HL-60 (cell line): Measurements from ENCODE around the gene ZFYVE28.

ENCODE experiments used
- DNase-seq, 2 experiments: peaks; one replicate each; pipeline ENCODE4 v3.0.0-alpha.2; 2010 to 2020; ENCODE audit warnings: low read depth in 1 of 2, low spot score in 1 of 2
- H3K27ac ChIP-seq: fragments of 250-450 bp; sonication (Bioruptor Pico); replicated peaks from 2 replicates; pipeline ENCODE4 v1.5.1; 2020; ENCODE audit warnings: mild to moderate bottlenecking, moderate library complexity
- H3K27me3 ChIP-seq: fragments of 250-450 bp; sonication (Bioruptor Pico); 2 replicates; pipeline ENCODE4 v1.5.1; 2021; ENCODE audit warnings: mild to moderate bottlenecking, moderate library complexity; ENCODE audit not compliant: insufficient read depth, poor library complexity, severe bottlenecking
- H3K4me3 ChIP-seq: replicated peaks from 2 replicates; pipeline ENCODE4 v1.5.1; 2011; ENCODE audit warnings: mild to moderate bottlenecking, control low read depth, low read length; ENCODE audit not compliant: insufficient read depth
- CTCF ChIP-seq: IDR thresholded peaks from one replicate; pipeline ENCODE4 v1.5.1; 2011; ENCODE audit warnings: low read length, control low read depth, inconsistent platforms; ENCODE audit not compliant: insufficient read depth
- GABPA ChIP-seq: IDR thresholded peaks from 2 replicates; pipeline ENCODE4 v1.6.1; 2012; ENCODE audit warnings: low read depth
- POLR2AphosphoS5 ChIP-seq: IDR thresholded peaks from 2 replicates; pipeline ENCODE4 v1.6.1; 2012; ENCODE audit warnings: low read depth
- SPI1 ChIP-seq: IDR thresholded peaks from 2 replicates; pipeline ENCODE4 v1.6.1; 2012; ENCODE audit warnings: low read depth, mild to moderate bottlenecking, borderline replicate concordance
- TF ChIP-seq, protein P1 (sequence below): IDR thresholded peaks from 2 replicates; pipeline ENCODE4 v1.6.1; 2012; ENCODE audit warnings: low read depth; ENCODE audit not compliant: insufficient replicate concordance

ZFYVE28 gene

DNA sequence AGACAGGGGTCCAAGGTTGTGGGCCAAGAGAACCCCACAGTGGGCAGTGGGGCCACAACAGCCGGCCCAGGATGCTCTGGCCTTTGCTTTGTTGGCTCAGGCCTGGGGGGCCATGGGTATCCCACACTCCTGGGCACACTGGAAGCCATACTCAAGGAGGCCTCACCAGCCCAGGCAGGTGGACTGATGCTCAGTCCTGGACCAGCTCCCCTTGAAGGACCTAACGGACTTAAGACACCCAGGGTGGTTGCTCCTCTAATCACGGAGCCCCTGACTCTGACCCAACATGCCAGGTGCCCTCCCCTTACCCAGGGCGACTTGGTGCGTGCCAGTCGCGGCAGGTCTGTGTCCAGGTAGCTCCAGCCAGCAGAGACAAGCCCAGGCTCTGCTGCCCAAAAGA lies 50.8 kb downstream of the ZFYVE28 start:
- DNase-seq, result no peak
- Histone ChIP-seq H3K4me3 (no peak overlapping the region), H3K27me3 (no peaks in the 10 kb centered on the region), H3K27ac (no peak overlapping the region)
- TF ChIP-seq GABPA (no peak), SPI1 (no peak), POLR2AphosphoS5 (no peak), CTCF (no peak)
- TF ChIP-seq, protein P1, sequence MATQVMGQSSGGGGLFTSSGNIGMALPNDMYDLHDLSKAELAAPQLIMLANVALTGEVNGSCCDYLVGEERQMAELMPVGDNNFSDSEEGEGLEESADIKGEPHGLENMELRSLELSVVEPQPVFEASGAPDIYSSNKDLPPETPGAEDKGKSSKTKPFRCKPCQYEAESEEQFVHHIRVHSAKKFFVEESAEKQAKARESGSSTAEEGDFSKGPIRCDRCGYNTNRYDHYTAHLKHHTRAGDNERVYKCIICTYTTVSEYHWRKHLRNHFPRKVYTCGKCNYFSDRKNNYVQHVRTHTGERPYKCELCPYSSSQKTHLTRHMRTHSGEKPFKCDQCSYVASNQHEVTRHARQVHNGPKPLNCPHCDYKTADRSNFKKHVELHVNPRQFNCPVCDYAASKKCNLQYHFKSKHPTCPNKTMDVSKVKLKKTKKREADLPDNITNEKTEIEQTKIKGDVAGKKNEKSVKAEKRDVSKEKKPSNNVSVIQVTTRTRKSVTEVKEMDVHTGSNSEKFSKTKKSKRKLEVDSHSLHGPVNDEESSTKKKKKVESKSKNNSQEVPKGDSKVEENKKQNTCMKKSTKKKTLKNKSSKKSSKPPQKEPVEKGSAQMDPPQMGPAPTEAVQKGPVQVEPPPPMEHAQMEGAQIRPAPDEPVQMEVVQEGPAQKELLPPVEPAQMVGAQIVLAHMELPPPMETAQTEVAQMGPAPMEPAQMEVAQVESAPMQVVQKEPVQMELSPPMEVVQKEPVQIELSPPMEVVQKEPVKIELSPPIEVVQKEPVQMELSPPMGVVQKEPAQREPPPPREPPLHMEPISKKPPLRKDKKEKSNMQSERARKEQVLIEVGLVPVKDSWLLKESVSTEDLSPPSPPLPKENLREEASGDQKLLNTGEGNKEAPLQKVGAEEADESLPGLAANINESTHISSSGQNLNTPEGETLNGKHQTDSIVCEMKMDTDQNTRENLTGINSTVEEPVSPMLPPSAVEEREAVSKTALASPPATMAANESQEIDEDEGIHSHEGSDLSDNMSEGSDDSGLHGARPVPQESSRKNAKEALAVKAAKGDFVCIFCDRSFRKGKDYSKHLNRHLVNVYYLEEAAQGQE, result no peak

- H3K27ac ChIP-seq, result no peak overlapping the region
- TF ChIP-seq CTCF, result no peak
- no peak for TF ChIP-seq SPI1
- TF ChIP-seq, protein P1, result no peak
- TF ChIP-seq GABPA, result no peak
- no peak for TF ChIP-seq POLR2AphosphoS5
- H3K4me3 ChIP-seq, result no peak overlapping the region
- no peaks in the 10 kb centered on the region for H3K27me3 ChIP-seq
- no peak for DNase-seq
Measured at GRCh38 chr4:2366252-2367192, 51.9 kb downstream of the ZFYVE28 start.

GRCh38 chr4:2365913-2366210 lies 52.6 kb downstream of the ZFYVE28 start:
- H3K27ac ChIP-seq, result no peak overlapping the region
- no peaks in the 10 kb centered on the region for H3K27me3 ChIP-seq
- TF ChIP-seq, protein P1, result no peak
- no peak for TF ChIP-seq POLR2AphosphoS5
- no peak for TF ChIP-seq SPI1
- no peak for DNase-seq
- no peak overlapping the region for H3K4me3 ChIP-seq
